Measurements from ENCODE around the gene KIAA1671. TPM values are rescaled to one million over a fixed set of nuclear protein-coding genes. Genes with fewer than 3 reads are reported as not detected.

KIAA1671 gene
- total RNA-seq, 1 donor from 2014 or later, result 20.6 TPM

GRCh38 chr22:25014896-25015755 is 62.6 kb downstream of the KIAA1671 start:
- no peak for DNase-seq

- DNase-seq, result no peak
Measured at GRCh38 chr22:25016311-25016710, 63.8 kb downstream of the KIAA1671 start.

GRCh38 chr22:25018009-25018408 is 65.5 kb downstream of the KIAA1671 start:
- no peak for DNase-seq

- no peak for DNase-seq
Measured at GRCh38 chr22:25019427-25020184, 67.1 kb downstream of the KIAA1671 start.

GRCh38 chr22:25021409-25021808 is 68.9 kb downstream of the KIAA1671 start:
- no peak for DNase-seq

- no peak for DNase-seq
Measured at GRCh38 chr22:25021976-25022711, 69.6 kb downstream of the KIAA1671 start.

- no peak for DNase-seq
Measured at GRCh38 chr22:25023879-25024278, 71.4 kb downstream of the KIAA1671 start.

- DNase-seq, result no peak
Measured at GRCh38 chr22:25024895-25025294, 72.4 kb downstream of the KIAA1671 start.

- DNase-seq, result peak; percentile 24
Measured at GRCh38 chr22:25025491-25026400, 73.2 kb downstream of the KIAA1671 start.

GRCh38 chr22:25027043-25027906 is 74.8 kb downstream of the KIAA1671 start:
- no peak for DNase-seq

- no peak for DNase-seq
Measured at GRCh38 chr22:25027959-25028840, 75.7 kb downstream of the KIAA1671 start.

- no peak for DNase-seq
Measured at GRCh38 chr22:25028841-25029141, 76.3 kb downstream of the KIAA1671 start.

GRCh38 chr22:25029181-25029580 is 76.7 kb downstream of the KIAA1671 start:
- DNase-seq, result no peak

- no peak for DNase-seq
Measured at GRCh38 chr22:25030636-25031035, 78.1 kb downstream of the KIAA1671 start.

- DNase-seq, result no peak
Measured at GRCh38 chr22:25032066-25032465, 79.5 kb downstream of the KIAA1671 start.

GRCh38 chr22:25035715-25036114 is 83.2 kb downstream of the KIAA1671 start:
- DNase-seq, result no peak

- no peak for DNase-seq
Measured at GRCh38 chr22:25038239-25038638, 85.7 kb downstream of the KIAA1671 start.

- no peak for DNase-seq
Measured at GRCh38 chr22:25038771-25039170, 86.3 kb downstream of the KIAA1671 start.

- DNase-seq, result no peak
Measured at GRCh38 chr22:25039255-25039654, 86.7 kb downstream of the KIAA1671 start.

- no peak for DNase-seq
Measured at GRCh38 chr22:25039754-25040153, 87.2 kb downstream of the KIAA1671 start.
